Stimulated activated naive CD8-positive, alpha-beta T cell treated with anti-CD3 and anti-CD28 coated beads, Interleukin-15, amount 100 ng/mL, for 72 hours (primary cell): ENCODE data around the gene LRP2.
"Not testable (repeated sequence)": the region's sequence is repeated elsewhere in the genome, so short reads cannot be mapped to it uniquely, and the experiment has no call there.

ENCODE experiments used
- ATAC-seq: fragments of 150-1000 bp; cut with Tn5 transposase; 2 replicates; pipeline ENCODE4 v1.10.0; 2021; ENCODE audit warnings: mild to moderate bottlenecking, moderate library complexity
- DNase-seq, 2 donors: peaks; one replicate each; pipeline ENCODE4 v3.0.0; 2021 to 2022
- H3K27ac Mint-ChIP-seq, 2 donors: one replicate each; pipeline ENCODE4 v1.8.0; 2022; ENCODE audit warnings: mild to moderate bottlenecking in 2 of 2, mixed read lengths in 2 of 2, moderate library complexity in 2 of 2
- H3K27me3 Mint-ChIP-seq: one replicate; pipeline ENCODE4 v1.8.0; 2022; ENCODE audit warnings: mixed read lengths
- H3K4me1 Mint-ChIP-seq: one replicate; pipeline ENCODE4 v1.8.0; 2022; ENCODE audit warnings: mild to moderate bottlenecking, mixed read lengths
- H3K4me3 Mint-ChIP-seq, 2 donors: one replicate each; pipeline ENCODE4 v1.8.0; 2022; ENCODE audit warnings: mild to moderate bottlenecking in 2 of 2, mixed read lengths in 2 of 2, moderate library complexity in 1 of 2
- H3K9me3 Mint-ChIP-seq, 2 donors: one replicate each; pipeline ENCODE4 v1.8.0; 2022; ENCODE audit warnings: mixed read lengths in 2 of 2

LRP2 gene

GRCh38 chr2:169362118-169362893 is at the start of gene LRP2:
TSS of gene LRP2 (minus strand) at chr2:169362534. CDS start at chr2:169362399, 135 bp downstream.
- peak; percentile 25 to 26 for DNase-seq
- Mint-ChIP-seq H3K4me3 (peak within 1 kb of the TSS; percentile 93 to 96), H3K9me3 (no peaks in the 10 kb centered on the region), H3K4me1 (peaks cover 46% of the 10 kb centered on the region), H3K27me3 (peaks cover 61% of the 10 kb centered on the region), H3K27ac (no peak within 1 kb of the TSS)
- peak; percentile 34 for ATAC-seq

- H3K27ac Mint-ChIP-seq = no peak overlapping the region
- no peaks in the 10 kb centered on the region for H3K9me3 Mint-ChIP-seq
- DNase-seq (no peak), ATAC-seq (no peak)
- no peak overlapping the region for H3K4me3 Mint-ChIP-seq
- H3K27me3 Mint-ChIP-seq = peaks cover 32% of the 10 kb centered on the region
- H3K4me1 Mint-ChIP-seq = no peaks in the 10 kb centered on the region
Measured at GRCh38 chr2:169406891-169407290, 44.6 kb upstream of the LRP2 start.

- H3K9me3 Mint-ChIP-seq, H3K4me1 Mint-ChIP-seq, H3K4me3 Mint-ChIP-seq, DNase-seq, ATAC-seq, H3K27ac Mint-ChIP-seq: not testable (repeated sequence)
- peaks cover 37% of the 10 kb centered on the region for H3K27me3 Mint-ChIP-seq
Measured at GRCh38 chr2:169399491-169399890, 37.2 kb upstream of the LRP2 start.

DNA sequence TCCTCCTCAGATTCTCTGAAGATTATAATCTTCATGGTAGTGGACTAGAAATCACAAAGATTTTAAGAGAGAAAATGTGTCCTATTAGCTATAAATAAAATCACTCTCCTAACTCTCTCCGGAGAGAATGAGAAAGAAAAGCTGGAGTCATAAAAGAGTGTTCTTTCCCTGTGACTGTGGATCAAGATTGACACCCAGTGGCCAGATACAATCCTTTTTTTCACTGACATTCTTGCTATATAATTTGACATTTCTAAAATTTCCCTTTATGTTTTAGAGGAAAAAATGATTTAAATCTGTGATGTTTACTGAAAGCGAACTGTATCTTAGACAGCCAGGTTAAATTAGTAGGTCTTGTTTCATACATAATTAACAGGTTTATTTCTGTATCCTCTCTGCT is 35.4 kb upstream of the LRP2 start:
- ATAC-seq = no peak
- Mint-ChIP-seq H3K4me3 (no peak overlapping the region), H3K27me3 (peaks cover 29% of the 10 kb centered on the region), H3K4me1 (peaks cover 6% of the 10 kb centered on the region), H3K9me3 (no peaks in the 10 kb centered on the region), H3K27ac (no peak overlapping the region)
- DNase-seq = no peak

DNA sequence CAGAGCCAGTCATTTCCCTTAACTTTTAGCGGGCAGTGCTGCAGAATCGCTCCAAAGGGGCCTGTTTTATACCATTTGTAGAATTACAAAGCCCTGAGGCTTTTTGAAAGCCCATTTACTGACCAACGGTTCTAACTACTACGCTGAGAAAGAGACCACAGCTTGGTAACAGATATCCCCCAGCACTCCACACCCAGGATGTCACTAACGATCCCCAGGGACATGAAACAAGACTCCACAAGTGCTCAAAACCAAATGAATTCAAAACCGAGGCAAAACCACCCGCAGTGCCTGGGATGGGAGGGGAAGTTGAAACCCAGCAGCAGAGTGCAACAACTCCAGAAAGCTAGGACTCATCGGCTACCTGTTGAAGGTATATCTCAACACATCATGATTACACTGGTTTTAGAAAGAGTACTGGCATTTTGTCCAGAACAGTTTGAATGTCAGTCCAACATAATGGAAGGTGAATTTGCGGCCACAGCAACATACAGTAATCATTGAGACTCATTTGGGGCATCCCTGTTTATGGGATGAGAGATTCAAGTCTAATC is 33.6 kb upstream of the LRP2 start:
- no peak overlapping the region for H3K4me3 Mint-ChIP-seq
- H3K27me3 Mint-ChIP-seq = peaks cover 22% of the 10 kb centered on the region
- peaks cover 6% of the 10 kb centered on the region for H3K4me1 Mint-ChIP-seq
- no peak for DNase-seq
- ATAC-seq = no peak
- no peak overlapping the region for H3K27ac Mint-ChIP-seq
- no peaks in the 10 kb centered on the region for H3K9me3 Mint-ChIP-seq

GRCh38 chr2:169393068-169393590 is 30.8 kb upstream of the LRP2 start:
- Mint-ChIP-seq H3K27me3 (peaks cover 29% of the 10 kb centered on the region), H3K27ac (no peak overlapping the region), H3K9me3 (no peaks in the 10 kb centered on the region), H3K4me1 (peaks cover 6% of the 10 kb centered on the region), H3K4me3 (no peak overlapping the region)
- DNase-seq (no peak), ATAC-seq (no peak)

DNA sequence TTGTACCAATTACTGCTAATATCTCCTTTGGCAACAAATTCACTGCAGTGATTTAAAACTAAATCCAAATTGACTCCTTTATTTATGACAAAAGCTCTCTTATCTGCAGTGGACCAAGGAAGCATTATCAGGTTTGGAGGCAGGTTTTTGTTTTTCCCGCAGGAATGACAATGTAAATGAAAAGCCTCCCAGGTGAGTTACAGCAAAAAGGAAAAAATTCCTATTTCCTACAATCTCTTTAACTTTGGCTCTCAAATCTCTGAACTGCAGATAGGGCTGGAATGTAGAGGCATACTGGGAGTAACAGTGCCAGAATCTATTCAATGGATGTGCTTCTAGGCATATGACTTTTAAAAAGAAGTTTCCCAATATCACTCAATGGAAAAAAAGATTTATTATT is 28.9 kb upstream of the LRP2 start:
- Mint-ChIP-seq H3K27ac (no peak overlapping the region), H3K4me1 (peaks cover 6% of the 10 kb centered on the region), H3K27me3 (peaks cover 30% of the 10 kb centered on the region), H3K4me3 (no peak overlapping the region), H3K9me3 (no peaks in the 10 kb centered on the region)
- no peak for ATAC-seq
- DNase-seq = no peak

DNA sequence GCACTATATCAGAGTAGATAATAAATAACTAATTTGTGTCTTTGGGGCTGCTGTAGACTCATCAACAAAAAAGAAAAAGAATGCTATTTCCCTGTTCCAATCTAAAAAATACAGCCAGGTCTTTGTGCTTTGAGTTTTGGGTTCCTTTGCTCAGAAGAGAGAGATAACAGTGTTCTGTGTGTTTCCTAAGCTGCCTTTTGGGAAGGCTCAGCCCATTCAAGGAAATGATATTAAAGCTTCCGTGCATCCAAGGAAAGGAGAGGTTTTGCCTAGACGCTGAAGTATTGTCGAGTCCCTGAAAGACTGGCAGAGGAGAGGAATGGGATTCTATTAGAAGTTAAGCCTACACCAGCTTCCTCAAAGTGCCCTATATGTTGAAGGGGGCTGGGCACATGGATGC is 25.8 kb upstream of the LRP2 start:
- Mint-ChIP-seq H3K4me3 (no peak overlapping the region), H3K27me3 (peaks cover 36% of the 10 kb centered on the region), H3K9me3 (no peaks in the 10 kb centered on the region), H3K27ac (no peak overlapping the region), H3K4me1 (peaks cover 4% of the 10 kb centered on the region)
- no peak for ATAC-seq
- DNase-seq = no peak

- no peak overlapping the region for H3K4me3 Mint-ChIP-seq
- no peaks in the 10 kb centered on the region for H3K4me1 Mint-ChIP-seq
- H3K9me3 Mint-ChIP-seq = no peaks in the 10 kb centered on the region
- peaks cover 41% of the 10 kb centered on the region for H3K27me3 Mint-ChIP-seq
- DNase-seq = no peak
- no peak overlapping the region for H3K27ac Mint-ChIP-seq
- no peak for ATAC-seq
Measured at GRCh38 chr2:169386722-169387121, 24.4 kb upstream of the LRP2 start.

DNA sequence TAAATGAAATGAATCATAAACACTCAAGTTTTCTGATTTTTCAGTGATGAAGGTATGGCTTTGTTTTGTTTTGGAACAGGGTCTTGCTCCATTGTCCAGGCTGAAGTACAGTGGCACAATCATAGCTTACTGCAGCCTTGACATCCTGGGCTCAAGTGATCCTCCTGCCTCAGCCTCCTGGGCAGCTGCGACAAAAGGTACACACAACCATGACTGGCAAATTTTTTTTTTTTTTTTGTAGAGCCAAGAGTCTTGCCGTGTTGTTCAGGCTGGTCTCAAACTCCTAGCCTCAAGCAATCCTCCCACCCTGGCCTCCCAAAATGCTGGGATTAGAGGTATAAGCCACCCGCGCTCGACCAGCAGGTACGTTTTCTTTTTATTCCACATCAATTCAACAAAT is 22.5 kb upstream of the LRP2 start:
- peaks cover 43% of the 10 kb centered on the region for H3K27me3 Mint-ChIP-seq
- DNase-seq = no peak
- no peak for ATAC-seq
- no peaks in the 10 kb centered on the region for H3K9me3 Mint-ChIP-seq
- no peak overlapping the region for H3K4me3 Mint-ChIP-seq
- H3K4me1 Mint-ChIP-seq = no peaks in the 10 kb centered on the region
- no peak overlapping the region for H3K27ac Mint-ChIP-seq

DNA sequence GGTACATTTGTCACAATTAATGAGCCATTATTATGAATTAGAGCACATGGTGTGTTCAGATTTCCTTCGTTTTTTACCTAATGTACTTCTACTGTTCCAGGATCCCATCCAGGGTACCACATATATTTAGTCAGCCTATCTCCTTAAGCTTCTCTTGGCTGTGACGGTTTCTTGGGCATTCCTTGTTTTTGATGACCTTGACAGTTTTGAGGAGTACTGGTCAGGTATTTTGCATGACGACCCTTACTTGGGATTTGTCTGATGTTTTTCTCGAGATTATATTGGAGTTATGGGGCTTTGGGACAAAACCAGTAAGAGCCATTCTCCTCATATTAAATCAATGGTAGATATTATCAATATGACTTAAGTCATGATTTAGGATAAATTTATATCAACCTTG is 10.2 kb upstream of the LRP2 start:
- Mint-ChIP-seq H3K9me3 (peaks cover 0 to 8% of the 10 kb centered on the region in 2 donors), H3K4me3 (no peak overlapping the region), H3K4me1 (no peaks in the 10 kb centered on the region), H3K27ac (no peak overlapping the region), H3K27me3 (peaks cover 50% of the 10 kb centered on the region)
- DNase-seq = no peak
- ATAC-seq = no peak

GRCh38 chr2:169366066-169366465 is 3.7 kb upstream of the LRP2 start:
- peaks cover 49% of the 10 kb centered on the region for H3K27me3 Mint-ChIP-seq
- H3K27ac Mint-ChIP-seq = no peak overlapping the region
- H3K4me1 Mint-ChIP-seq = peaks cover 45% of the 10 kb centered on the region
- peaks cover 0 to 8% of the 10 kb centered on the region in 2 donors for H3K9me3 Mint-ChIP-seq
- no peak overlapping the region for H3K4me3 Mint-ChIP-seq
- no peak for DNase-seq
- ATAC-seq = no peak

DNA sequence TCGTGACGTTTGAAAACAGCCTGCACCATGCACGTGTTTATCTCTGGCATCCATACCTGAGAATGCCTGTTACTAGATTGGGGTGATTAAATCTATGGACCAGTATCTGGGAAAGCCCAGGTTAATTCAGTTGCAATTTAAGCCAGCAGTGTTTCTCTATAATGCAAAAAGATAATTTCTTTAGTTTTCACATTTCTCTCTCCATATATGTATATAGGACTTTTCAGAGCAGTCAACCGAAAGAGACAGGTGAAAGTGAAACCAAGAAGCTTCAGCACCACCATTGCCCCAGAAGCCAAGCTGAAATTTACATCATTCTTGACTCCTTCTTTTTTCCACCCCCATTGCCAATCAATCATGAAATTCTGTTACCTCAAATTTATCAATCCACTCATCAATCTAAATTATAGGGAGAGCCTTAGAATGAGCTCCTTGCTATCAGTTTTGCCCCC is 2.7 kb upstream of the LRP2 start:
- ATAC-seq (peak; percentile 32), DNase-seq (no peak)
- Mint-ChIP-seq H3K27ac (no peak overlapping the region), H3K4me1 (peaks cover 46% of the 10 kb centered on the region), H3K4me3 (peak overlapping the region; percentile 93 to 96), H3K9me3 (peaks cover 0 to 8% of the 10 kb centered on the region in 2 donors), H3K27me3 (peaks cover 49% of the 10 kb centered on the region)

- Mint-ChIP-seq H3K4me1 (peaks cover 46% of the 10 kb centered on the region), H3K4me3 (peak overlapping the region; percentile 93 to 96), H3K27ac (peak overlapping the region in 1 of 2 donors; percentile 89), H3K9me3 (peaks cover 0 to under 1% of the 10 kb centered on the region in 2 donors), H3K27me3 (peaks cover 50% of the 10 kb centered on the region)
- ATAC-seq (peak; percentile 71), DNase-seq (peak; percentile 49 to 50)
Measured at GRCh38 chr2:169363560-169364150, 1.3 kb upstream of the LRP2 start.

DNA sequence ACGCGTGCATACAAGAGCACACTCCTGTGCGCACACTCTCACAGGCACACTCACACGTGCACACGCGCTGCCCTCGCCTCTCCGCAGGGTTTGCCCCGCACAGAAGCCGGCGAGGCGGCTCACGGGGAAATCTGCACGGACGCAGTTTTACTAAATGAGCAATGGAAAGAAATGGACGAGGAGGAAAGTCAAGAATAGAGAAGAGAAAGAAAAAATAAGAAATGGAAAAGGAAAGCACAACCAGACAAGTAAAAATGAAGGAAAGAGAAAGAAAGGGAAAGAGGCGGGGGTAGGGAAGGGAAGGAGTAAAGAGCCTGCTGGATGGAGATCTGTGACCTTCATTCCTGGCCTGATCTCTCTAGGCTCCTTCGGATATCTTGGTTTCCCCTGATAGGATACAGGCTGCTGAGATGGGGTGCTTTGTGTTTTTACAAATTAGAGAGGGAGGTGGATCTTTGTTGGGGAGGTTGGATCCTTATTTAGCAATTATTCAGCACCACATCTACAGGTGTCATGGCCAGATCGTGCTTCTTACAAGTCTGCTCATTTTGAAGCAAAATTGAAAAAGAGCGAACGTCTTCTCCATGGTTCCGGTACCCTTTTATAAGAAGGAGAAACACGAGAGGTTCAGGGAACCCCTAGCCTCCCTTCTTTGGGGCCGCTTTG is 693 bp upstream of the LRP2 start:
- Mint-ChIP-seq H3K4me3 (peak overlapping the region; percentile 93 to 96), H3K4me1 (peaks cover 46% of the 10 kb centered on the region), H3K9me3 (no peaks in the 10 kb centered on the region), H3K27me3 (peaks cover 54% of the 10 kb centered on the region), H3K27ac (peak overlapping the region in 1 of 2 donors; percentile 89)
- peak in 1 of 2 donors; percentile 9 for DNase-seq
- ATAC-seq = peak; percentile 3
